H54 (cell line): ENCODE measurements around the gene NUDCD2.
"Not testable (repeated sequence)": the region's sequence is repeated elsewhere in the genome, so short reads cannot be mapped to it uniquely, and the experiment has no call there.

Source experiments
- DNase-seq: peaks from one replicate; pipeline ENCODE4 v3.0.0; 2011; ENCODE audit warnings: low spot score, mixed read lengths; ENCODE audit not compliant: insufficient read length
- FAIRE-seq: peaks from 3 replicates; lab custom pipeline; 2011; peaks lifted over from hg19 to GRCh38; lab: Jason Lieb, UNC
- POLR2A ChIP-seq: IDR thresholded peaks from 2 replicates; pipeline ENCODE4 v1.6.1; 2011; ENCODE audit warnings: low read depth, mild to moderate bottlenecking, low read length

Gene NUDCD2

GRCh38 chr5:163489745-163490075 lies 29.8 kb upstream of the NUDCD2 start:
- no peak for TF ChIP-seq POLR2A
- DNase-seq (no peak), FAIRE-seq (no peak)

GRCh38 chr5:163489055-163489744 lies 29.3 kb upstream of the NUDCD2 start:
- FAIRE-seq, result no peak
- no peak for TF ChIP-seq POLR2A
- DNase-seq, result no peak

GRCh38 chr5:163478982-163479271 lies 19.0 kb upstream of the NUDCD2 start:
- no peak for DNase-seq
- no peak for FAIRE-seq
- TF ChIP-seq POLR2A, result no peak

- FAIRE-seq, result peak; percentile 64
- no peak for DNase-seq
- no peak for TF ChIP-seq POLR2A
These were observed 18.5 kb upstream of the NUDCD2 start for GRCh38 chr5:163478126-163478981.

- DNase-seq (no peak), FAIRE-seq (no peak)
- no peak for TF ChIP-seq POLR2A
These were observed 15.5 kb upstream of the NUDCD2 start for GRCh38 chr5:163475411-163475810.

- FAIRE-seq (peak; percentile 45), DNase-seq (no peak)
- TF ChIP-seq POLR2A, result no peak
These were observed 13.8 kb upstream of the NUDCD2 start for GRCh38 chr5:163473635-163474243.

GRCh38 chr5:163467682-163468081 lies 7.8 kb upstream of the NUDCD2 start:
- FAIRE-seq (no peak), DNase-seq (no peak)
- no peak for TF ChIP-seq POLR2A

GRCh38 chr5:163463063-163463435 lies 3.1 kb upstream of the NUDCD2 start:
- FAIRE-seq (no peak), DNase-seq (no peak)
- no peak for TF ChIP-seq POLR2A

GRCh38 chr5:163460562-163461171 lies 765 bp upstream of the NUDCD2 start, which contains the start of gene HMMR:
Gene HMMR (plus strand): TSS chr5:163460632. CDS start chr5:163460693, 61 bp downstream.
- peak; percentile 74 for TF ChIP-seq POLR2A
- no peak for FAIRE-seq
- DNase-seq, result no peak

GRCh38 chr5:163459462-163459818 lies 462 bp downstream of the NUDCD2 start:
- no peak for TF ChIP-seq POLR2A
- FAIRE-seq (peak; percentile 15), DNase-seq (no peak)

- FAIRE-seq (no peak), DNase-seq (no peak)
- no peak for TF ChIP-seq POLR2A
These were observed 1.0 kb downstream of the NUDCD2 start for GRCh38 chr5:163458778-163459385.

GRCh38 chr5:163456840-163457239 lies 3.1 kb downstream of the NUDCD2 start:
- FAIRE-seq, result no peak
- no peak for TF ChIP-seq POLR2A
- no peak for DNase-seq

GRCh38 chr5:163456029-163456589 lies 3.8 kb downstream of the NUDCD2 start:
- no peak for TF ChIP-seq POLR2A
- no peak for FAIRE-seq
- no peak for DNase-seq

GRCh38 chr5:163455406-163455805 lies 4.5 kb downstream of the NUDCD2 start:
- not testable (repeated sequence) for DNase-seq, FAIRE-seq
